ENCODE results near the gene C2orf49.
"Not testable (repeated sequence)": the region's sequence is repeated elsewhere in the genome, so short reads cannot be mapped to it uniquely, and the experiment has no call there.

Gene C2orf49

GRCh38 chr2:105321875-105322646 lies 15.3 kb upstream of the C2orf49 start:
- DNase-seq: no peak

GRCh38 chr2:105323111-105323510 lies 14.2 kb upstream of the C2orf49 start:
- no peak for DNase-seq

- no peak for DNase-seq
Observed at GRCh38 chr2:105324101-105324500, 13.2 kb upstream of the C2orf49 start.

GRCh38 chr2:105324732-105325131 lies 12.6 kb upstream of the C2orf49 start:
- DNase-seq: no peak

- no peak for DNase-seq
Observed at GRCh38 chr2:105325389-105325963, 11.9 kb upstream of the C2orf49 start.

GRCh38 chr2:105327271-105327670 lies 10.1 kb upstream of the C2orf49 start:
- not testable (repeated sequence) for DNase-seq

- no peak for DNase-seq
Observed at GRCh38 chr2:105327690-105328089, 9.7 kb upstream of the C2orf49 start.

GRCh38 chr2:105328281-105329196 lies 8.8 kb upstream of the C2orf49 start:
- DNase-seq: peak in 1 of 2 experiments; percentile 10

- DNase-seq: peak in 1 of 2 experiments; percentile 33
Observed at GRCh38 chr2:105329197-105329554, 8.2 kb upstream of the C2orf49 start.

- DNase-seq: peak; percentile 35 to 37
Observed at GRCh38 chr2:105329561-105330495, 7.5 kb upstream of the C2orf49 start, which contains the start of gene TGFBRAP1. TSS of gene TGFBRAP1 (minus strand) at chr2:105329735. CDS start at chr2:105308301, 21,434 bp downstream.

- no peak for DNase-seq
Observed at GRCh38 chr2:105330681-105331375, 6.5 kb upstream of the C2orf49 start.

- DNase-seq: no peak
Observed at GRCh38 chr2:105334211-105334610, 3.1 kb upstream of the C2orf49 start.

- no peak for DNase-seq
Observed at GRCh38 chr2:105335469-105335868, 1.9 kb upstream of the C2orf49 start.

- no peak for DNase-seq
Observed at GRCh38 chr2:105336786-105337121, 586 bp upstream of the C2orf49 start.

- DNase-seq: no peak
Observed at GRCh38 chr2:105338020-105338385, 663 bp downstream of the C2orf49 start.

- DNase-seq: no peak
Observed at GRCh38 chr2:105339414-105339813, 2.1 kb downstream of the C2orf49 start.

- DNase-seq: no peak
Observed at GRCh38 chr2:105344704-105345345, 7.5 kb downstream of the C2orf49 start.

- DNase-seq: no peak
Observed at GRCh38 chr2:105357122-105357521, 19.8 kb downstream of the C2orf49 start.

GRCh38 chr2:105358593-105358992 lies 21.3 kb downstream of the C2orf49 start:
- no peak for DNase-seq

- peak; percentile 24 to 29 for DNase-seq
Observed at GRCh38 chr2:105361102-105361889, 24.0 kb downstream of the C2orf49 start.
